Stomach (tissue), 9 donors: ENCODE data around the gene NTM. TPM values are rescaled to one million over a fixed set of nuclear protein-coding genes. Genes with fewer than 3 reads are reported as not detected.

Source experiments
- DNase-seq, 2 donors: peaks; one replicate each; pipeline versions ENCODE4 v3.0.0 to v3.0.0-alpha.2; 2013 to 2019
- H3K27ac ChIP-seq, 5 donors: fragments of 200-600 bp in 4 of 5; sonication (generic) in 4 of 5; one replicate each; pipeline ENCODE4 v1.5.1; 2013 to 2019; ENCODE audit warnings: mild to moderate bottlenecking in 1 of 5, moderate library complexity in 1 of 5
- H3K27me3 ChIP-seq, 3 donors: fragments of 200-600 bp; sonication (generic); one replicate each; pipeline ENCODE4 v1.5.1; 2017 to 2019; ENCODE audit warnings: mixed run types in 1 of 3
- H3K36me3 ChIP-seq, 4 donors: fragments of 200-600 bp; sonication (generic); 1 replicate in 3 of 4; 2 replicates in 1 of 4; pipeline ENCODE4 v1.5.1; 2016 to 2019
- H3K4me1 ChIP-seq, 4 donors: fragments of 200-600 bp; sonication (generic); one replicate each; pipeline ENCODE4 v1.5.1; 2016 to 2019
- H3K4me3 ChIP-seq, 4 donors: fragments of 200-600 bp; sonication (generic) in 3 of 4; one replicate each; pipeline ENCODE4 v1.5.1; 2016 to 2019; ENCODE audit warnings: mild to moderate bottlenecking in 1 of 4
- H3K9me3 ChIP-seq, 4 donors: fragments of 200-600 bp; sonication (generic); one replicate each; pipeline ENCODE4 v1.5.1; 2016 to 2019
- CTCF ChIP-seq, 7 experiments: fragments of 450-650 bp in 4 of 7; fragments of 200-600 bp in 3 of 7; sonication (generic) in 3 of 7; IDR thresholded peaks; one replicate each; pipeline ENCODE4 v1.5.1; 2016 to 2019; ENCODE audit warnings: antibody characterized with exemption in 7 of 7, control low read depth in 2 of 7, mild to moderate bottlenecking in 1 of 7
- EP300 ChIP-seq: sonication (generic); formaldehyde crosslinking; IDR thresholded peaks from one replicate; pipeline ENCODE4 v1.6.1; 2017; ENCODE audit warnings: antibody characterized with exemption
- POLR2A ChIP-seq, 4 donors: fragments of 450-650 bp; IDR thresholded peaks; one replicate each; pipeline ENCODE4 v1.6.1; 2016; ENCODE audit warnings: antibody characterized with exemption in 4 of 4, control low read depth in 2 of 4, mild to moderate bottlenecking in 1 of 4, moderate library complexity in 1 of 4
- POLR2AphosphoS5 ChIP-seq, 3 donors: sonication (generic); formaldehyde crosslinking; IDR thresholded peaks; one replicate each; pipeline ENCODE4 v1.6.1; 2016; ENCODE audit warnings: antibody characterized with exemption in 3 of 3
- WGBS, 5 donors: extraction: QIAGEN DNeasy Blood & Tissue Kit in 3 of 5; methylation state at CpG; one replicate each; pipeline versions ENCODE4 v1.1.5 to v1.1.7; 2013 to 2018; 5-methylcytosine and 5-hydroxymethylcytosine counted together
- intact Hi-C: fragments of 100-400 bp; cut with DNase I; formaldehyde crosslinking; loops from one replicate; pipeline ENCODE4 v1.15.1; 2023; ENCODE audit warnings: low total_unique reads
- polyA plus RNA-seq, 3 donors: library from polyadenylated mRNA; stranded (reverse); fragments of 200-250 nt; gene quantifications; one replicate each; pipeline ENCODE4 v1.2.3, GENCODE V29; 2013
- total RNA-seq, 5 donors: library from RNA; depleted of rRNA; stranded (reverse); fragments of >200 nt; gene quantifications; one replicate each; pipeline versions ENCODE4 v1.1.0 to v1.2.3, GENCODE V29; 2014 to 2016
- donor health status: healthy with polysubstance abuse.
- donor health status: Bipolar disorder and iron deficiency.
- donor health status: healthy.

Gene NTM
- total and polyA plus RNA-seq, 8 donors: 0.50 to 8.4 (median 1.3) TPM; not detected in 3

GRCh38 chr11:132187386-132187785 is 817.0 kb downstream of the NTM start:
- Histone ChIP-seq H3K27ac (no peak overlapping the region), H3K4me3 (no peak overlapping the region), H3K9me3 (peaks cover 0 to 5% (median 0%) of the 10 kb centered on the region in 4 donors), H3K27me3 (peaks cover 0 to 4% (median 0%) of the 10 kb centered on the region in 3 donors), H3K4me1 (no peaks in the 10 kb centered on the region), H3K36me3 (no peaks in the 10 kb centered on the region)
- 83 to 91% (median 86%) methylated on average over 4 of the region's 4 CpGs for WGBS, 5 donors
- TF ChIP-seq POLR2A (IDR thresholded peaks at IDR 0.05) (no peak), POLR2AphosphoS5 (IDR thresholded peaks at IDR 0.05) (no peak), CTCF (IDR thresholded peaks at IDR 0.05) (no peak), EP300 (no peak)
- DNase-seq: no peak
- intact Hi-C loops: no loop called here

- intact Hi-C loops: no loop called here
- H3K9me3 ChIP-seq: peaks cover 0 to 5% (median 0%) of the 10 kb centered on the region in 4 donors
- peaks cover 0 to 4% (median 0%) of the 10 kb centered on the region in 3 donors for H3K27me3 ChIP-seq
- TF ChIP-seq POLR2A (IDR thresholded peaks at IDR 0.05): no peak
- TF ChIP-seq EP300: no peak
- no peak for TF ChIP-seq POLR2AphosphoS5 (IDR thresholded peaks at IDR 0.05)
- no peak for TF ChIP-seq CTCF (IDR thresholded peaks at IDR 0.05)
- no peaks in the 10 kb centered on the region for H3K4me1 ChIP-seq
- no peak overlapping the region for H3K27ac ChIP-seq
- WGBS, 5 donors: 88 to 92% (median 90%) methylated on average over 4 of the region's 4 CpGs
- H3K36me3 ChIP-seq: no peaks in the 10 kb centered on the region
- DNase-seq: no peak
- H3K4me3 ChIP-seq: no peak overlapping the region
Measured at GRCh38 chr11:132187814-132188213, 817.4 kb downstream of the NTM start.

- WGBS, 5 donors: 90 to 93% (median 93%) methylated on average over 1 of the region's 1 CpG
- intact Hi-C loops: no loop called here
- no peak overlapping the region for H3K27ac ChIP-seq
- H3K9me3 ChIP-seq: no peaks in the 10 kb centered on the region
- H3K36me3 ChIP-seq: no peaks in the 10 kb centered on the region
- no peak for TF ChIP-seq POLR2AphosphoS5 (IDR thresholded peaks at IDR 0.05)
- TF ChIP-seq EP300: no peak
- TF ChIP-seq POLR2A (IDR thresholded peaks at IDR 0.05): no peak
- no peak for TF ChIP-seq CTCF (IDR thresholded peaks at IDR 0.05)
- H3K4me1 ChIP-seq: no peaks in the 10 kb centered on the region
- peaks cover 0 to 4% (median 0%) of the 10 kb centered on the region in 3 donors for H3K27me3 ChIP-seq
- no peak for DNase-seq
- H3K4me3 ChIP-seq: no peak overlapping the region
Measured at GRCh38 chr11:132196928-132197327, 826.5 kb downstream of the NTM start.

- WGBS, 5 donors: 58 to 72% (median 66%) methylated on average over 6 of the region's 6 CpGs
- Histone ChIP-seq H3K4me1 (no peaks in the 10 kb centered on the region), H3K4me3 (no peak overlapping the region), H3K9me3 (no peaks in the 10 kb centered on the region), H3K36me3 (no peaks in the 10 kb centered on the region), H3K27ac (no peak overlapping the region), H3K27me3 (peaks cover 0 to 4% (median 0%) of the 10 kb centered on the region in 3 donors)
- DNase-seq: no peak
- intact Hi-C loops: no loop called here
- TF ChIP-seq POLR2A (IDR thresholded peaks at IDR 0.05): no peak
- TF ChIP-seq CTCF (IDR thresholded peaks at IDR 0.05): no peak
- no peak for TF ChIP-seq EP300
- TF ChIP-seq POLR2AphosphoS5 (IDR thresholded peaks at IDR 0.05): no peak
Measured at GRCh38 chr11:132200353-132200936, 830.0 kb downstream of the NTM start.
